HL-60/S4 treated with retinoic acid at 250 ng/mL for 4 days and 3 days (cell line): ENCODE results near the gene RIMS4.

Source experiments
- in situ Hi-C: fragments of 300-500 bp; cut with MboI; formaldehyde crosslinking; loops from 2 replicates; pipeline ENCODE4 v1.7.0; 2022; ENCODE audit warnings: low sequenced_read_pairs

The RIMS4 gene

GRCh38 chr20:44743916-44744655, 66.3 kb downstream of the RIMS4 start:
- in situ Hi-C loops = no loop called here

GRCh38 chr20:44743080-44743701, 67.2 kb downstream of the RIMS4 start:
- in situ Hi-C loops = no loop called here

GRCh38 chr20:44742304-44743079, 67.9 kb downstream of the RIMS4 start:
- in situ Hi-C loops = no loop called here

GRCh38 chr20:44739942-44740341, 70.4 kb downstream of the RIMS4 start:
- in situ Hi-C loops = no loop called here

- in situ Hi-C loops = no loop called here
These were observed 71.4 kb downstream of the RIMS4 start for GRCh38 chr20:44738813-44739477.

- in situ Hi-C loops = no loop called here
These were observed 73.2 kb downstream of the RIMS4 start for GRCh38 chr20:44737116-44737515.

GRCh38 chr20:44736170-44737021, 74.0 kb downstream of the RIMS4 start:
- in situ Hi-C loops = no loop called here

GRCh38 chr20:44735816-44736169, 74.6 kb downstream of the RIMS4 start:
- in situ Hi-C loops = no loop called here

GRCh38 chr20:44734938-44735337, 75.4 kb downstream of the RIMS4 start:
- in situ Hi-C loops = no loop called here

- in situ Hi-C loops = no loop called here
These were observed 76.8 kb downstream of the RIMS4 start for GRCh38 chr20:44733341-44734069.

- in situ Hi-C loops = no loop called here
These were observed 78.0 kb downstream of the RIMS4 start for GRCh38 chr20:44732327-44732726.

GRCh38 chr20:44731657-44732056, 78.7 kb downstream of the RIMS4 start:
- in situ Hi-C loops = no loop called here

- in situ Hi-C loops = no loop called here
These were observed 79.9 kb downstream of the RIMS4 start for GRCh38 chr20:44730441-44730840.

GRCh38 chr20:44728801-44729443, 81.4 kb downstream of the RIMS4 start:
- in situ Hi-C loops = no loop called here

- in situ Hi-C loops = no loop called here
These were observed 82.7 kb downstream of the RIMS4 start for GRCh38 chr20:44727651-44728050.

- in situ Hi-C loops = no loop called here
These were observed 83.3 kb downstream of the RIMS4 start for GRCh38 chr20:44727039-44727438.

GRCh38 chr20:44725837-44726236, 84.5 kb downstream of the RIMS4 start:
- in situ Hi-C loops = no loop called here

GRCh38 chr20:44724423-44725091, 85.8 kb downstream of the RIMS4 start:
- in situ Hi-C loops = no loop called here
